A549 (cell line): ENCODE data around the gene LAMB2. TPM values are rescaled to one million over a fixed set of nuclear protein-coding genes. Genes with fewer than 3 reads are reported as not detected.

Experiments
- ATAC-seq, 2 experiments: fragments of 200-7000 bp in 1 of 2; fragments of >200 bp in 1 of 2; cut with Nextera tagmentation in 1 of 2; cut with Tn5 transposase in 1 of 2; 3 replicates each; pipeline versions ENCODE4 v1.8.0 to v1.9.1; 2018 to 2020; ENCODE audit warnings: mild to moderate bottlenecking in 1 of 2, moderate library complexity in 1 of 2
- CTCF ChIA-PET: fragments of 300-600 bp; sonication (Branson Sonifier 250); formaldehyde crosslinking; extraction: SDS; loops from one replicate; lab custom pipeline; 2021; ENCODE audit warnings: antibody characterized with exemption, inconsistent platforms; lab: Yijun Ruan, JAX
- POLR2A ChIA-PET: fragments of 350-600 bp; formaldehyde crosslinking; extraction: SDS; loops from one replicate; lab custom pipeline; 2021; ENCODE audit warnings: antibody characterized with exemption, inconsistent platforms; lab: Yijun Ruan, JAX
- DNase-seq, 2 experiments: peaks; one replicate each; pipeline versions ENCODE4 v3.0.0 to v3.0.0-alpha.2; 2011 to 2016; ENCODE audit warnings: low read depth in 1 of 2, low spot score in 1 of 2
- FAIRE-seq: peaks from 2 replicates; lab custom pipeline; 2011; peaks lifted over from hg19 to GRCh38; lab: Jason Lieb, UNC
- H3K27ac ChIP-seq, 2 experiments: fragments of >200 bp; sonication (Bioruptor Twin); formaldehyde crosslinking; 3 replicates each; pipeline ENCODE4 v1.5.1; 2016 to 2017
- H3K4me1 ChIP-seq: fragments of >200 bp; sonication (Bioruptor Twin); formaldehyde crosslinking; 3 replicates; pipeline ENCODE4 v1.6.1; 2016
- H3K4me2 ChIP-seq: fragments of >200 bp; sonication (Bioruptor Twin); formaldehyde crosslinking; 3 replicates; pipeline ENCODE4 v1.6.1; 2016
- H3K4me3 ChIP-seq: fragments of >200 bp; sonication (Bioruptor Twin); formaldehyde crosslinking; 3 replicates; pipeline ENCODE4 v1.5.1; 2016
- H3K9me3 ChIP-seq: fragments of >200 bp; sonication (Bioruptor Twin); formaldehyde crosslinking; 3 replicates; pipeline ENCODE4 v1.6.1; 2016
- BHLHE40 ChIP-seq: IDR thresholded peaks from 2 replicates; pipeline ENCODE4 v1.6.1; 2012; ENCODE audit warnings: low read depth, low read length, inconsistent platforms
- CEBPB ChIP-seq, 2 experiments: fragments of >200 bp in 1 of 2; sonication (Bioruptor Twin) in 1 of 2; formaldehyde crosslinking in 1 of 2; IDR thresholded peaks; 2 replicates each; pipeline ENCODE4 v1.6.1; 2012 to 2016
- CHD2 ChIP-seq: fragments of 150-350 bp; IDR thresholded peaks from 2 replicates; pipeline ENCODE4 v1.6.1; 2014; ENCODE audit warnings: low read length; ENCODE audit not compliant: partially characterized antibody
- EHF ChIP-seq: fragments of 250-450 bp; sonication (Bioruptor Pico); IDR thresholded peaks from 2 replicates; pipeline ENCODE4 v1.5.0; 2020; ENCODE audit warnings: mild to moderate bottlenecking
- EHMT2 ChIP-seq: fragments of 200-600 bp; sonication (generic); IDR thresholded peaks from 2 replicates; pipeline ENCODE4 v1.6.1; 2016; ENCODE audit warnings: antibody characterized with exemption, low read depth, mild to moderate bottlenecking, moderate library complexity
- ESRRA ChIP-seq: fragments of 150-350 bp; IDR thresholded peaks from 2 replicates; pipeline ENCODE4 v1.6.1; 2014; ENCODE audit warnings: mild to moderate bottlenecking, low read length, borderline replicate concordance
- FOSB ChIP-seq: fragments of 250-450 bp; sonication (Bioruptor Pico); IDR thresholded peaks from 2 replicates; pipeline ENCODE4 v1.5.0; 2020; ENCODE audit warnings: mild to moderate bottlenecking, moderate library complexity
- FOSL2 ChIP-seq, 2 experiments: fragments of 450-650 bp in 1 of 2; fragments of >200 bp in 1 of 2; sonication (Bioruptor Twin) in 1 of 2; formaldehyde crosslinking; IDR thresholded peaks; 2 replicates each; pipeline versions ENCODE4 v1.5.0 to v1.6.1; 2016 to 2020; ENCODE audit warnings: mild to moderate bottlenecking in 1 of 2, moderate library complexity in 1 of 2
- GATA3 ChIP-seq: IDR thresholded peaks from 2 replicates; pipeline ENCODE4 v1.6.1; 2012; ENCODE audit warnings: borderline replicate concordance
- HDAC2 ChIP-seq: fragments of 200-600 bp; sonication (generic); IDR thresholded peaks from 2 replicates; pipeline ENCODE4 v1.6.1; 2016
- HEYL ChIP-seq: fragments of 250-450 bp; sonication (Bioruptor Pico); IDR thresholded peaks from 2 replicates; pipeline ENCODE4 v1.8.0; 2021; ENCODE audit warnings: mild to moderate bottlenecking, moderate library complexity
- HOXA7 ChIP-seq: fragments of 250-450 bp; sonication (Bioruptor Pico); IDR thresholded peaks from 2 replicates; pipeline ENCODE4 v1.5.0; 2020; ENCODE audit warnings: mild to moderate bottlenecking, moderate library complexity
- JUNB ChIP-seq: fragments of >200 bp; sonication (Bioruptor Twin); formaldehyde crosslinking; IDR thresholded peaks from 2 replicates; pipeline ENCODE4 v1.6.1; 2016
- KDM5A ChIP-seq: fragments of 200-600 bp; sonication (generic); IDR thresholded peaks from 2 replicates; pipeline ENCODE4 v1.6.1; 2016; ENCODE audit warnings: antibody characterized with exemption, mild to moderate bottlenecking
- MAFK ChIP-seq: fragments of 450-650 bp; IDR thresholded peaks from 2 replicates; pipeline ENCODE4 v1.6.1; 2014; ENCODE audit not compliant: partially characterized antibody
- MAZ ChIP-seq: fragments of 150-350 bp; IDR thresholded peaks from 2 replicates; pipeline ENCODE4 v1.6.1; 2014; ENCODE audit warnings: antibody characterized with exemption, low read depth, low read length, borderline replicate concordance
- NR3C1 ChIP-seq: fragments of >200 bp; sonication (Bioruptor Twin); formaldehyde crosslinking; IDR thresholded peaks from 3 replicates; pipeline ENCODE4 v1.6.1; 2017
- PHF8 ChIP-seq: fragments of 200-600 bp; sonication (generic); IDR thresholded peaks from 2 replicates; pipeline ENCODE4 v1.6.1; 2016; ENCODE audit warnings: low read depth, mild to moderate bottlenecking, antibody characterized with exemption, moderate library complexity, borderline replicate concordance
- POLR2AphosphoS2 ChIP-seq: conservative IDR thresholded peaks from 2 replicates; pipeline ENCODE4 v1.6.1; 2012; ENCODE audit warnings: low read length, improper control_type of control experiment, inconsistent platforms
- RCOR1 ChIP-seq: fragments of 150-350 bp; IDR thresholded peaks from 2 replicates; pipeline ENCODE4 v1.6.1; 2014; ENCODE audit warnings: antibody characterized with exemption, low read length, low read depth
- RFX5 ChIP-seq: fragments of 450-650 bp; IDR thresholded peaks from 2 replicates; pipeline ENCODE4 v1.7.1; 2014; ENCODE audit warnings: antibody characterized with exemption, mild to moderate bottlenecking, moderate library complexity
- TFCP2L1 ChIP-seq: fragments of 250-450 bp; sonication (Bioruptor Pico); IDR thresholded peaks from 2 replicates; pipeline ENCODE4 v1.5.0; 2021; ENCODE audit warnings: mild to moderate bottlenecking
- ZC3H11A ChIP-seq: fragments of 450-650 bp; IDR thresholded peaks from 2 replicates; pipeline ENCODE4 v1.6.1; 2014; ENCODE audit warnings: antibody characterized with exemption, mild to moderate bottlenecking
- ZSCAN20 ChIP-seq: fragments of 250-450 bp; sonication (Bioruptor Pico); IDR thresholded peaks from 2 replicates; pipeline ENCODE4 v1.8.0; 2022; ENCODE audit warnings: mild to moderate bottlenecking, moderate library complexity
- WGBS: methylation state at CpG from one replicate; pipeline ENCODE4 v1.1.6; 2017; ENCODE audit errors: missing lambda C conversion rate; 5-methylcytosine and 5-hydroxymethylcytosine counted together
- polyA plus RNA-seq, 4 experiments: library from polyadenylated mRNA; depleted of rRNA in 3 of 4; stranded (reverse); fragments of >200 nt; fragmentation: RNase III in 1 of 4; extraction: RNeasy Plus Mini Kit Qiagen cat#74134 plus additional on column Dnase treatment in 1 of 4; gene quantifications; 2 replicates in 3 of 4; 3 replicates in 1 of 4; pipeline ENCODE4 v1.2.3, GENCODE V29; 2011 to 2017
- TF ChIP-seq, protein P1 (sequence below): fragments of >200 bp; sonication (Bioruptor Twin); formaldehyde crosslinking; IDR thresholded peaks from 2 replicates; pipeline ENCODE4 v1.6.1; 2016
- TF ChIP-seq, protein P2 (sequence below): fragments of 250-450 bp; sonication (Bioruptor Pico); IDR thresholded peaks from 2 replicates; pipeline ENCODE4 v1.5.0; 2021; ENCODE audit warnings: mild to moderate bottlenecking, moderate library complexity, borderline replicate concordance
- TF ChIP-seq, protein P3 (sequence below): fragments of 250-450 bp; sonication (Bioruptor Pico); IDR thresholded peaks from 2 replicates; pipeline ENCODE4 v1.5.0; 2020; ENCODE audit warnings: low read depth, mild to moderate bottlenecking, moderate library complexity
- TF ChIP-seq, protein P4 (sequence below): fragments of 450-650 bp; IDR thresholded peaks from 2 replicates; pipeline ENCODE4 v1.6.1; 2014; ENCODE audit warnings: antibody characterized with exemption

Gene LAMB2
- polyA plus RNA-seq, 2 of the 4 experiments (the other 2 are of a cell fraction) = 87.3 to 146 TPM

DNA sequence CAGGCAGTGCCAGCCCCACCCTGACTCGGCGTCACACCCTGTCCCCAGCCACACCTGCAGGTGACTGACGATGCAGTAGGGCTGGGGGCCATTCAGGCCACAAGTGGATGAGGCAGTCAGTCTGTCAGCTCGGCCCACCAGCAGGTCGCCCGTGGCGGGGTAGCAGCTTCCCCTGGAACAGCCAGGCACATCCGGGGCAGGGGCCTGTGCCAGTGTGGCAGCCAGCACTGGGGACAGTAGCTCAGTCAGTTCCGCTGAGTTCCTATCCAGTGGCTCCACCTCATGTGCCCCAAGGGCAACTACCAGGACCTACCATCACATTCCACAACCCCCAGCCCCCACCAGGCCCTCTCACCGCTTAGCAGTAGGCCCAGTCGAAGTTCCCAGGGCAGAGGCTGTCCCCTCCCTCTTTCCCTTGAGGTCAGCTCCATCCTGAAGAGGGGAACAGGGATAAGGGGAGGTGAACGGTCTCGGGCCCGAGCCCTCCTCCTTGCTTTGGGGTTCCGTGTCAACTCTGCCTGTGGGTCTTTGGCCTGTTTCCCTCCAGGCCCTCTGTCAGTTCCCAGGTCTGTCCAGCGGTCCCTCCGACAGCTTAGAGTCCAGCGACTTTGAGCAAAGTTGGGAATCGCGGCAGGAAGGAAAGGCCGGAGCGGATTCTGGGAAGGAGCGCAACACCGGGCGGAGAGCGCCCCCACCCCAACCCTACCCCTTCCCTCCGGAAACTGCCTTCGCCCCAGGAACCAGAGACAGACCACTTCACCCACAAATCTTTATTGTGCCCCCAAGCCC lies at the start of gene LAMB2 (continued):
- 0 out of 2 replicates have a peak, but pooled peaks have one; percentile 24 for TF ChIP-seq PHF8
- TF ChIP-seq JUNB = no peak
- no peak for TF ChIP-seq EHF (CRISPR knock-in tag)
- TF ChIP-seq BHLHE40 = no peak
- TF ChIP-seq, protein P1, sequence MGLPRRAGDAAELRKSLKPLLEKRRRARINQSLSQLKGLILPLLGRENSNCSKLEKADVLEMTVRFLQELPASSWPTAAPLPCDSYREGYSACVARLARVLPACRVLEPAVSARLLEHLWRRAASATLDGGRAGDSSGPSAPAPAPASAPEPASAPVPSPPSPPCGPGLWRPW = no peak
- no peak for TF ChIP-seq ZC3H11A
- TF ChIP-seq FOSL2 (IDR thresholded peaks at IDR 0.05) = no peak
- TF ChIP-seq FOSL2 (CRISPR knock-in tag; IDR thresholded peaks at IDR 0.05) = no peak
- TF ChIP-seq, protein P2, sequence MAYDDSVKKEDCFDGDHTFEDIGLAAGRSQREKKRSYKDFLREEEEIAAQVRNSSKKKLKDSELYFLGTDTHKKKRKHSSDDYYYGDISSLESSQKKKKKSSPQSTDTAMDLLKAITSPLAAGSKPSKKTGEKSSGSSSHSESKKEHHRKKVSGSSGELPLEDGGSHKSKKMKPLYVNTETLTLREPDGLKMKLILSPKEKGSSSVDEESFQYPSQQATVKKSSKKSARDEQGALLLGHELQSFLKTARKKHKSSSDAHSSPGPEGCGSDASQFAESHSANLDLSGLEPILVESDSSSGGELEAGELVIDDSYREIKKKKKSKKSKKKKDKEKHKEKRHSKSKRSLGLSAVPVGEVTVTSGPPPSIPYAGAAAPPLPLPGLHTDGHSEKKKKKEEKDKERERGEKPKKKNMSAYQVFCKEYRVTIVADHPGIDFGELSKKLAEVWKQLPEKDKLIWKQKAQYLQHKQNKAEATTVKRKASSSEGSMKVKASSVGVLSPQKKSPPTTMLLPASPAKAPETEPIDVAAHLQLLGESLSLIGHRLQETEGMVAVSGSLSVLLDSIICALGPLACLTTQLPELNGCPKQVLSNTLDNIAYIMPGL = no peak
- TF ChIP-seq POLR2AphosphoS2 = no peak
- TF ChIP-seq CEBPB (IDR thresholded peaks at IDR 0.05) = no peak
- TF ChIP-seq MAFK = no peak

DNA sequence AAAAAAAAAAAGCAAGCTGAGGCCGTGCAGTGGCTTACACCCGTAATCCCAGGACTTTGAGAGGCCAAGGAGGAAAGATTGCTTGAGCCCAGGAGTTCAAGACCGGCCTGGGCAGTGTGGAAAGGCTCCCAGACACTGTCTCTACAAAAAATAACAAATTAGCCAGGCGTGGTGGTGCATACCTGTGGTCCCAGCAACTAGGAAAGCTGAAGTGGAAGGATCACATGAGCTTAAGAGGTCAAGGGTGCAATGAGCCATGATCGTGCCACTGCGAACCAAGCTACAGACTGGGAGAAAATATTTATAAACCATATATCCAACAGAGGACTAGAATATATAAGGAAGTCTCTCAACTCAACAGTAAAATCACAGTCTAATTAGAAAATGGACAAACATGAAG lies 48.5 kb upstream of the LAMB2 start:
- ChIA-PET POLR2A (interaction anchor here (1.0 kb wide), 1 partner anchor 24 kb away, joined by 4 read pairs; no protein-coding TSS in a partner anchor), CTCF (interaction anchor here (0.6 to 3.2 kb wide), 3 partner anchors 10 to 267 kb away, joined by 3 to 13 read pairs (median 4); partner anchors contain the start of genes KLHDC8B and LAMB2)
- FAIRE-seq = no peak
- TF ChIP-seq HEYL (no peak), MAZ (no peak), HDAC2 (no peak), JUNB (no peak), PHF8 (no peak)
- TF ChIP-seq, protein P3, sequence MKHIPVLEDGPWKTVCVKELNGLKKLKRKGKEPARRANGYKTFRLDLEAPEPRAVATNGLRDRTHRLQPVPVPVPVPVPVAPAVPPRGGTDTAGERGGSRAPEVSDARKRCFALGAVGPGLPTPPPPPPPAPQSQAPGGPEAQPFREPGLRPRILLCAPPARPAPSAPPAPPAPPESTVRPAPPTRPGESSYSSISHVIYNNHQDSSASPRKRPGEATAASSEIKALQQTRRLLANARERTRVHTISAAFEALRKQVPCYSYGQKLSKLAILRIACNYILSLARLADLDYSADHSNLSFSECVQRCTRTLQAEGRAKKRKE (CRISPR knock-in tag) = no peak
- Histone ChIP-seq H3K4me2 (no peak overlapping the region), H3K4me3 (no peak overlapping the region), H3K4me1 (no peaks in the 10 kb centered on the region), H3K27ac (no peak overlapping the region), H3K9me3 (no peaks in the 10 kb centered on the region)
- whole genome bisulfite sequencing = 54% methylated on average over 6 of the region's 6 CpGs
- no peak for DNase-seq
- ATAC-seq = no peak

DNA sequence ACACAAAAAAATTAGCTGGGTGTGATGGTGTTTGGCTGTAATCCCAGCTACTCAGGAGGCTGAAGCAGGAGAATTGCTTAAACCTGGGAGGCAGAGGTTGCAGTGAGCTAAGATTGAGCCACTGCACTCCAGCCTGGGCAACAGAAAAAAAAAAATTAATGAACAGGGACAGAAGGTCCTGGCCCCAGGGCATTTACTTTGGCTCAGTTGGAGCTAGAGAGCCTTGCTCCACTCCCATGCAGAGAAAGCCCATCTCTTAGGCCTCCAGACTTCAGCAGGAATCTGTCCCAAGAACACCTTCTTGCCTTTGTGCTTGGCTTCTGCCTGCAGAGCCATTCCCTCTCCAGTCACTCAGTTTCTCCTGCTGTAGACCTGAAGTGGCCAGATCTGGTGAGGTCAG lies 47.3 kb upstream of the LAMB2 start:
- CTCF ChIA-PET = interaction anchor here (3.2 kb wide), 1 partner anchor 9 kb away, joined by 13 read pairs; the partner anchor contains the start of gene KLHDC8B
- TF ChIP-seq ESRRA (no peak), CHD2 (no peak), GATA3 (no peak), NR3C1 (no peak), FOSB (CRISPR knock-in tag) (no peak), RCOR1 (no peak), HOXA7 (no peak), KDM5A (no peak), ZSCAN20 (CRISPR knock-in tag) (no peak), RFX5 (no peak), EHMT2 (no peak), POLR2AphosphoS2 (no peak), TFCP2L1 (CRISPR knock-in tag) (no peak)
- TF ChIP-seq, protein P4, sequence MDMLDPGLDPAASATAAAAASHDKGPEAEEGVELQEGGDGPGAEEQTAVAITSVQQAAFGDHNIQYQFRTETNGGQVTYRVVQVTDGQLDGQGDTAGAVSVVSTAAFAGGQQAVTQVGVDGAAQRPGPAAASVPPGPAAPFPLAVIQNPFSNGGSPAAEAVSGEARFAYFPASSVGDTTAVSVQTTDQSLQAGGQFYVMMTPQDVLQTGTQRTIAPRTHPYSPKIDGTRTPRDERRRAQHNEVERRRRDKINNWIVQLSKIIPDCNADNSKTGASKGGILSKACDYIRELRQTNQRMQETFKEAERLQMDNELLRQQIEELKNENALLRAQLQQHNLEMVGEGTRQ = no peak
- TF ChIP-seq, all 56 proteins: peak for 0
- no peak for FAIRE-seq
- DNase-seq = no peak
- no peaks in the 10 kb centered on the region for H3K4me1 ChIP-seq
- no peak overlapping the region for H3K4me3 ChIP-seq
- no peak overlapping the region for H3K4me2 ChIP-seq
- no peaks in the 10 kb centered on the region for H3K9me3 ChIP-seq
- POLR2A ChIA-PET = no interaction called here
- no peak for ATAC-seq
- H3K27ac ChIP-seq = no peak overlapping the region
